Hepatocyte (in vitro differentiated cells): Measurements from ENCODE around the gene HDAC3. TPM values are rescaled to one million over a fixed set of nuclear protein-coding genes. Genes with fewer than 3 reads are reported as not detected.
"Not testable (repeated sequence)": the region's sequence is repeated elsewhere in the genome, so short reads cannot be mapped to it uniquely, and the experiment has no call there.

Source experiments
- DNase-seq: peaks from one replicate; pipeline ENCODE4 v3.0.0-alpha.2; 2016; ENCODE audit warnings: low spot score
- H2AFZ ChIP-seq: fragments of 200-600 bp; sonication (generic); 2 replicates; pipeline ENCODE4 v1.6.0; 2016; ENCODE audit warnings: antibody characterized with exemption, mild to moderate bottlenecking
- H3K27ac ChIP-seq: fragments of 200-600 bp; sonication (generic); 2 replicates; pipeline ENCODE4 v1.5.1; 2016; ENCODE audit warnings: mild to moderate bottlenecking
- H3K27me3 ChIP-seq: fragments of 200-600 bp; sonication (generic); 2 replicates; pipeline ENCODE4 v1.6.1; 2016
- H3K36me3 ChIP-seq: fragments of 200-600 bp; sonication (generic); replicated peaks from 2 replicates; pipeline ENCODE4 v1.5.1; 2016; ENCODE audit warnings: low read depth; ENCODE audit not compliant: insufficient read depth
- H3K4me1 ChIP-seq: fragments of 200-600 bp; sonication (generic); 2 replicates; pipeline ENCODE4 v1.5.1; 2016; ENCODE audit warnings: mild to moderate bottlenecking, moderate library complexity; ENCODE audit not compliant: insufficient read depth
- H3K4me2 ChIP-seq: fragments of 200-600 bp; sonication (generic); 2 replicates; pipeline ENCODE4 v1.6.0; 2016
- H3K4me3 ChIP-seq: fragments of 200-600 bp; sonication (generic); 2 replicates; pipeline ENCODE4 v1.5.1; 2016; ENCODE audit warnings: mild to moderate bottlenecking
- H3K79me2 ChIP-seq: fragments of 200-600 bp; sonication (generic); 2 replicates; pipeline ENCODE4 v1.6.0; 2017; ENCODE audit warnings: mild to moderate bottlenecking
- H3K9me2 ChIP-seq: fragments of 200-600 bp; sonication (generic); replicated peaks from 2 replicates; pipeline ENCODE4 v1.6.0; 2017; ENCODE audit warnings: mild to moderate bottlenecking; ENCODE audit not compliant: insufficient read depth
- H3K9me3 ChIP-seq: fragments of 200-600 bp; sonication (generic); 2 replicates; pipeline ENCODE4 v1.5.1; 2016; ENCODE audit warnings: low read depth, mild to moderate bottlenecking
- H4K20me1 ChIP-seq: fragments of 200-600 bp; sonication (generic); 2 replicates; pipeline ENCODE4 v1.6.0; 2016; ENCODE audit warnings: mild to moderate bottlenecking; ENCODE audit not compliant: insufficient read depth, poor library complexity, severe bottlenecking
- EZH2 ChIP-seq: fragments of 200-600 bp; sonication (generic); IDR thresholded peaks from 2 replicates; pipeline ENCODE4 v1.6.1; 2016; ENCODE audit warnings: antibody characterized with exemption, mild to moderate bottlenecking, borderline replicate concordance
- EZH2phosphoT487 ChIP-seq: fragments of 200-600 bp; sonication (generic); IDR thresholded peaks from one replicate; pipeline ENCODE4 v1.6.1; 2018; ENCODE audit warnings: antibody characterized with exemption, mild to moderate bottlenecking, low read depth, moderate library complexity; ENCODE audit not compliant: unreplicated experiment, severe bottlenecking
- WGBS: methylation state at CpG from one replicate; pipeline ENCODE4 v1.1.6; 2016; ENCODE audit warnings: low lambda C conversion rate; ENCODE audit errors: missing lambda C conversion rate; 5-methylcytosine and 5-hydroxymethylcytosine counted together
- polyA plus RNA-seq: library from polyadenylated mRNA; unstranded; fragments of >200 nt; fragmentation: Nextera tagmentation; extraction: Ambion mirVana; gene quantifications from 2 replicates; pipeline ENCODE4 v1.2.1, GENCODE V29; 2016
- total RNA-seq: library from RNA; depleted of rRNA; stranded (reverse); fragments of >200 nt; gene quantifications from 2 replicates; pipeline ENCODE4 v1.2.3, GENCODE V29; 2014
- TF ChIP-seq, protein P1 (sequence below): fragments of 200-600 bp; sonication (generic); IDR thresholded peaks from 2 replicates; pipeline ENCODE4 v1.5.1; 2016; ENCODE audit warnings: antibody characterized with exemption, mild to moderate bottlenecking; ENCODE audit not compliant: poor library complexity

The HDAC3 gene
- total and polyA plus RNA-seq, 2 experiments from 2014 or later = 50.1 to 74.0 TPM

DNA sequence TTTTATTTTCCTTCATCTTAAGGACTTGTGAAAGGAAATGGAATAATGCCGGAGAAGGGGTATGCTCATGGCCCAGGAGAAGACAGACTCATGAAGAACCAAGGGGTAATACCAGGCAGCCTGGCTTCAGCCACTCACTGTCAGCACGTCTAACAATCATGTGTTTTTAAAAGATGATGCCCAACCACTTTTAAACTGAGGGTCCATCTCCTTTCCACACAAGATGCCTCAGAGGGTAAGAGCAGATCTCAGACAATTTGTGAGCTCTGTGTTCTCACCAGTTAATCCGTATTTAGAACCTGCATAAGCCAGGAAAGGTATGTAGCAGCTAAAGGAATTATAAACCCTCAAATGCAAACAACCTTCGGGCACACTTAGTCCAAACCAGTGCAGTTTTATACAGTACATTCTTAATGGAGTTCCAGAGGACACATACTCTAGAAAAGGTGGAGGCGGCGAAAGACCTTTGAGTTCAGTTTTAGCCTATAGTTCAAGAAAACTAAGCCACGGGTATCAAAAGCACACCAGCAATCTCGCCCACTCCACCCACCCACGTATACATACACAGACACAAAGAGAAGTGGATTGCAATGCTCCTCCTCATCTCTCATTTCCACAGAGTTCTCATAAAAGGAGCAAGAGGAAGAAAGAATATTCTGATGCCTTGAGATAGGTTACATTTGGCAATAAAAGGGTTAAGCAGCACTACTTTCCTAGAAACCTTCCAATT is 20.5 kb downstream of the HDAC3 start:
- no peaks in the 10 kb centered on the region for H3K9me3 ChIP-seq
- H3K27ac ChIP-seq = peak overlapping the region; percentile 96

DNA sequence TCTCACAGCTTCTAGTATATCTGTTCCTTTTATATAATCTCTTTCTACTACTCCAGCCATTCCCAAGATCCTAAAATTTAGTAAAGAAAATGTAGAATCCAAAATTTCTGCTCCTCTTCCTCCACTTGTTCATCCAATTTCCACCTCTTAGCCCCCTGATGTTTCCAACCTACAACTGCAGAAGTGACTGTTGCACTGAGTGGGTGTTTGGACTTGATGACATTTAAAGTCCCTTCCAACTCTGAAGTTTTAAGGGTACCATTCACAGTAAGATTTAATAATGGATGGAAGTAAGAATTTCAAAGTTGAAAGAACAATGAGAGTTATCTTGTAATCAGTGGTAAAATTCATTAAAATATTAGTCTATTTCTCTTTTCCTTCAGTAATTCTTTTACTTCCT is 23.3 kb downstream of the HDAC3 start:
- TF ChIP-seq EZH2 = no peak
- TF ChIP-seq, protein P1, sequence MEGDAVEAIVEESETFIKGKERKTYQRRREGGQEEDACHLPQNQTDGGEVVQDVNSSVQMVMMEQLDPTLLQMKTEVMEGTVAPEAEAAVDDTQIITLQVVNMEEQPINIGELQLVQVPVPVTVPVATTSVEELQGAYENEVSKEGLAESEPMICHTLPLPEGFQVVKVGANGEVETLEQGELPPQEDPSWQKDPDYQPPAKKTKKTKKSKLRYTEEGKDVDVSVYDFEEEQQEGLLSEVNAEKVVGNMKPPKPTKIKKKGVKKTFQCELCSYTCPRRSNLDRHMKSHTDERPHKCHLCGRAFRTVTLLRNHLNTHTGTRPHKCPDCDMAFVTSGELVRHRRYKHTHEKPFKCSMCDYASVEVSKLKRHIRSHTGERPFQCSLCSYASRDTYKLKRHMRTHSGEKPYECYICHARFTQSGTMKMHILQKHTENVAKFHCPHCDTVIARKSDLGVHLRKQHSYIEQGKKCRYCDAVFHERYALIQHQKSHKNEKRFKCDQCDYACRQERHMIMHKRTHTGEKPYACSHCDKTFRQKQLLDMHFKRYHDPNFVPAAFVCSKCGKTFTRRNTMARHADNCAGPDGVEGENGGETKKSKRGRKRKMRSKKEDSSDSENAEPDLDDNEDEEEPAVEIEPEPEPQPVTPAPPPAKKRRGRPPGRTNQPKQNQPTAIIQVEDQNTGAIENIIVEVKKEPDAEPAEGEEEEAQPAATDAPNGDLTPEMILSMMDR = no peak
- TF ChIP-seq EZH2phosphoT487 = no peak
- H3K27ac ChIP-seq = no peak overlapping the region
- no peak for DNase-seq
- no peaks in the 10 kb centered on the region for H3K27me3 ChIP-seq
- H3K4me2 ChIP-seq = no peak overlapping the region
- H4K20me1 ChIP-seq = peaks cover 11% of the 10 kb centered on the region
- no peak overlapping the region for H3K4me3 ChIP-seq
- H3K36me3 ChIP-seq = no peaks in the 10 kb centered on the region
- H3K9me2 ChIP-seq = no peaks in the 10 kb centered on the region
- H3K4me1 ChIP-seq = peaks cover 19% of the 10 kb centered on the region
- no peaks in the 10 kb centered on the region for H3K9me3 ChIP-seq
- H3K79me2 ChIP-seq = peaks cover 86% of the 10 kb centered on the region
- H2AFZ ChIP-seq = no peak overlapping the region

More for the DNA sequence above, 20.5 kb downstream of the HDAC3 start:
- no peak for DNase-seq
- Histone ChIP-seq H2AFZ (no peak overlapping the region), H3K4me1 (peaks cover 12% of the 10 kb centered on the region), H3K9me2 (no peaks in the 10 kb centered on the region), H4K20me1 (peaks cover 11% of the 10 kb centered on the region), H3K27me3 (no peaks in the 10 kb centered on the region), H3K36me3 (no peaks in the 10 kb centered on the region), H3K4me2 (peak overlapping the region; percentile 78), H3K79me2 (peaks cover 62% of the 10 kb centered on the region), H3K4me3 (no peak overlapping the region)
- WGBS = 73% methylated on average over 9 of the region's 9 CpGs
- TF ChIP-seq EZH2phosphoT487 = no peak
- TF ChIP-seq, protein P1 = no peak

DNA sequence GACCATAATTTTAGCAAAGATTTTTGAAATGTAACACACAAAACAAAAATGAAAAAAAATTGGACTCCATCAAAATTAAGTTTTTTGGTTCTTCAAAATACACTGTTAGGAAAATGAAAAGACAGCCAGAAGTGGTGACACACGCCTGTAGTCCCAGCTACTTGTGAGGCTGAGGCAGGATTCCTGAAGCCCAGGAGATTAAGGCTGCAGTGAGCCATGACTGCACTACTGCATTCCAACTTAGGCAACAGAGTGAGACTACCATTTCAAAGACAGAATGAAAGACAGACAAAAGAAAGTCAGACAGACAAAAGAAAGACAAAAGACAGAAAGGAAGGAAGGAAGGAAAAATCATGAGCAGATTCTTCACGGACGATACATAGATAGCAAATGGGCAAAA is 25.4 kb downstream of the HDAC3 start:
- TF ChIP-seq, protein P1 = no peak
- TF ChIP-seq EZH2 = no peak
- no peak for TF ChIP-seq EZH2phosphoT487

GRCh38 chr5:141609921-141610320 is 26.7 kb downstream of the HDAC3 start:
- H3K4me3 ChIP-seq, H3K9me3 ChIP-seq, H3K27me3 ChIP-seq, H3K9me2 ChIP-seq, H2AFZ ChIP-seq, H3K27ac ChIP-seq, DNase-seq, H4K20me1 ChIP-seq, H3K36me3 ChIP-seq, H3K4me2 ChIP-seq: not testable (repeated sequence)
- Histone ChIP-seq H3K4me1 (peaks cover 18% of the 10 kb centered on the region), H3K79me2 (peaks cover 95% of the 10 kb centered on the region)
- over 99% methylated on average over 7 of the region's 7 CpGs for whole genome bisulfite sequencing

More for the DNA sequence above, 25.4 kb downstream of the HDAC3 start:
- DNase-seq = no peak
- no peak overlapping the region for H3K4me2 ChIP-seq
- H4K20me1 ChIP-seq = peaks cover 8% of the 10 kb centered on the region
- 94% methylated on average over 3 of the region's 3 CpGs for WGBS
- no peak overlapping the region for H3K4me3 ChIP-seq
- no peaks in the 10 kb centered on the region for H3K36me3 ChIP-seq
- no peak overlapping the region for H3K27ac ChIP-seq
- peaks cover 95% of the 10 kb centered on the region for H3K79me2 ChIP-seq
- no peaks in the 10 kb centered on the region for H3K9me3 ChIP-seq
- no peak overlapping the region for H2AFZ ChIP-seq
- no peaks in the 10 kb centered on the region for H3K27me3 ChIP-seq
- H3K4me1 ChIP-seq = peaks cover 18% of the 10 kb centered on the region
- no peaks in the 10 kb centered on the region for H3K9me2 ChIP-seq
